Esophagus (tissue), 2 donors: ENCODE data around the gene TRIM45. TPM values are rescaled to one million over a fixed set of nuclear protein-coding genes. Genes with fewer than 3 reads are reported as not detected.
"Not testable (repeated sequence)": the region's sequence is repeated elsewhere in the genome, so short reads cannot be mapped to it uniquely, and the experiment has no call there.

Experiments
- H3K27ac ChIP-seq, 2 donors: one replicate each; pipeline ENCODE4 v1.5.1; 2013; ENCODE audit warnings: low read depth in 2 of 2, mild to moderate bottlenecking in 2 of 2, inconsistent platforms in 1 of 2, low read length in 1 of 2, moderate library complexity in 1 of 2
- H3K27me3 ChIP-seq, 2 donors: one replicate each; pipeline ENCODE4 v1.6.1; 2013; ENCODE audit warnings: low read length in 2 of 2, control low read depth in 1 of 2, mild to moderate bottlenecking in 1 of 2; ENCODE audit not compliant: insufficient read depth in 2 of 2, control insufficient read depth in 1 of 2
- H3K36me3 ChIP-seq, 2 donors: one replicate each; pipeline ENCODE4 v1.6.1; 2013; ENCODE audit warnings: low read length in 1 of 2; ENCODE audit not compliant: control insufficient read depth in 2 of 2, insufficient read depth in 2 of 2
- H3K4me1 ChIP-seq, 2 donors: one replicate each; pipeline ENCODE4 v1.6.1; 2013; ENCODE audit warnings: low read length in 1 of 2; ENCODE audit not compliant: control insufficient read depth in 2 of 2, insufficient read depth in 2 of 2
- H3K4me3 ChIP-seq, 2 donors: one replicate each; pipeline ENCODE4 v1.5.1; 2013; ENCODE audit warnings: low read length in 2 of 2, mild to moderate bottlenecking in 2 of 2, low read depth in 1 of 2, moderate library complexity in 1 of 2
- H3K9me3 ChIP-seq, 2 donors: one replicate each; pipeline ENCODE4 v1.6.1; 2013; ENCODE audit warnings: mild to moderate bottlenecking in 2 of 2, low read depth in 1 of 2, low read length in 1 of 2, moderate library complexity in 1 of 2; ENCODE audit not compliant: control insufficient read depth in 2 of 2, insufficient read depth in 1 of 2
- WGBS, 2 donors: extraction: QIAGEN DNeasy Blood & Tissue Kit; methylation state at CpG; one replicate each; pipeline ENCODE4 v1.1.7; 2013; 5-methylcytosine and 5-hydroxymethylcytosine counted together
- polyA plus RNA-seq, 2 donors: library from polyadenylated mRNA; stranded (reverse); fragments of 200-250 nt; gene quantifications; one replicate each; pipeline ENCODE4 v1.2.3, GENCODE V29; 2013
- donor health status: healthy with polysubstance abuse.
- donor health status: Bipolar disorder and iron deficiency.

TRIM45 gene
- polyA plus RNA-seq, 2 donors: 1.2 to 3.0 TPM

- Histone ChIP-seq H3K27me3 (no peaks in the 10 kb centered on the region), H3K9me3 (no peaks in the 10 kb centered on the region), H3K4me1 (peaks cover 0 to 9% of the 10 kb centered on the region in 2 donors), H3K4me3 (peak overlapping the region; percentile 55 to 76), H3K36me3 (no peaks in the 10 kb centered on the region), H3K27ac (peak overlapping the region; percentile 34 to 74)
- 17 to 18% methylated on average over 25 to 29 of the region's 29 CpGs for WGBS, 2 donors
These were observed 568 bp downstream of the TRIM45 start for GRCh38 chr1:117120774-117121588.

- H3K4me1 ChIP-seq, H3K27ac ChIP-seq, H3K36me3 ChIP-seq, H3K9me3 ChIP-seq, H3K4me3 ChIP-seq, H3K27me3 ChIP-seq: not testable (repeated sequence)
- WGBS, 2 donors: 97% methylated on average over 10 of the region's 10 CpGs
These were observed 2.4 kb downstream of the TRIM45 start for GRCh38 chr1:117119144-117119543.

DNA sequence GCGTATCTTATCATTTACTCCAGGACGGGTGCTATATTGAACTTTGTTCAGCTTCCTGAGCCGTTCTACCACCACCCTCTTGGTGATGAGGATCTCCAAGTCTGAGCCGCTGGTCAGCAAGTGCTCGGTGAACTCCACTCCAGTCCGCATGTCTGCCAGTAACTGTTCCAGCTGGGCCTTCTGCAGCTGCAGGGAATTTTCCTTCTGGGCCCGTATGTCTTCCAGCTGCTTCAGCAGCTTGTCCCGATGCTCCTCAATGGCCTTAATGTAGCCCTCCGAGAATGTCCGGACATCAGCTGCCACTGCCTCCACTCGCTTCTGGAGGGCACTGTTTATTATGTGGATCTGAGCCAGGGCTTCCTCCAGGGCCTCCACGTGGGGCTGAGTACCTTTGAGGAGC lies 3.4 kb downstream of the TRIM45 start:
- Histone ChIP-seq H3K4me1 (peaks cover 0 to 9% of the 10 kb centered on the region in 2 donors), H3K27me3 (no peaks in the 10 kb centered on the region), H3K27ac (no peak overlapping the region), H3K36me3 (peaks cover 0 to 3% of the 10 kb centered on the region in 2 donors), H3K4me3 (no peak overlapping the region), H3K9me3 (no peaks in the 10 kb centered on the region)
- 78 to 82% methylated on average over 12 of the region's 12 CpGs for WGBS, 2 donors

GRCh38 chr1:117117697-117118096 lies 3.9 kb downstream of the TRIM45 start:
- no peaks in the 10 kb centered on the region for H3K9me3 ChIP-seq
- H3K4me3 ChIP-seq: no peak overlapping the region
- peaks cover 0 to 9% of the 10 kb centered on the region in 2 donors for H3K4me1 ChIP-seq
- WGBS, 2 donors: 68 to 76% methylated on average over 2 of the region's 2 CpGs
- no peak overlapping the region for H3K27ac ChIP-seq
- no peaks in the 10 kb centered on the region for H3K27me3 ChIP-seq
- peaks cover 0 to 3% of the 10 kb centered on the region in 2 donors for H3K36me3 ChIP-seq

DNA sequence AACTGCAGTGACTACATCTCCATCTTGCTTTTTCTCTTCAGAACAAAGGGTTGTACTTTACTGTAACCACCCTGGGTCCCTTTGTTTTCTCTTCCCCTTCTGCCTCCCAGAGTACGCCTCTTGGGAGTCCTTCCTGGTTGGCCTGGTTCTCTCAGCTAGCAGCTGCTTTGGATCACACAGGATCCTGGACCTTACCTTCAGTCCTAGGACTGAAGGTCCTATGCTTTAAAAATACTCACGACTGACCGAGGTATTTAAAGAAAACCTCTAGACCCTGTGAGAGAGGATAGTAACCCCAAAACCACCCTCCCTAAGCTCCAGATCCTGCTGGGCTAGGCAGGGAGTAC lies 4.8 kb downstream of the TRIM45 start:
- H3K9me3 ChIP-seq: no peaks in the 10 kb centered on the region
- H3K27me3 ChIP-seq: no peaks in the 10 kb centered on the region
- H3K4me1 ChIP-seq: peaks cover 0 to 5% of the 10 kb centered on the region in 2 donors
- no peak overlapping the region for H3K27ac ChIP-seq
- 79 to 90% methylated on average over 3 of the region's 3 CpGs for whole genome bisulfite sequencing, 2 donors
- peaks cover 0 to 3% of the 10 kb centered on the region in 2 donors for H3K36me3 ChIP-seq
- H3K4me3 ChIP-seq: no peak overlapping the region

DNA sequence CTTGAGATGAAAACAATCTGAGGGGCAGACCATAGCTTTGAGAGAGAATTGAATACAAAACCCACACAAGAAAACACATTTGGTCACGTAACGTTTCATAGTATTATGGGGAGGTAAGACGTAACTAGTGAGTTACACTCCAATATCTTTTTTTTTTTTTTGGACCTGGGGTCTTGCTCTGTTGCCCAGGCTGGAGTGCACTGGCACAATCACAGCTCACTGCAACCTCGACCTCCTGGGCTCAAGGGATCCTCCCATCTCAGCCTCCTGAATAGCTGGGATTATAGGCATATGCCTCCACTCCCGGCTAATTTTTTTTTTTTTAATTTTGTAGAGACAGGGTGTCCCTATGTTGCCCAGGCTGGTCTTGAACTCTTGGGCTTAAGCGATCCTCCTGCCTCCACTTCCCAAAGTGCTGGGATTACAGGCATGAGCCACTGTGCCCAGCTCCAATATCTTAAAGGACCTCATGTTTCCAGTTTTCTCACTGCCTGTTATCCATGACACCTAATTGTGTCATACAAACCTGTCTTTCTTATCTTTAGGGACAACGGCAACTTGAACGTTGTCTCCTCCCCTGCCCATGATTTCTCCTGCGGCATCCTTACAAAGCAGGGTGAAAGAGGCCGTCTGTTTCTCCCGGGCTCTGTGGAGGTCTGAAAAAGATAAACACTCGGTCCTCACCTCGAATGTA lies 5.3 kb downstream of the TRIM45 start:
- H3K27me3 ChIP-seq: no peaks in the 10 kb centered on the region
- H3K4me3 ChIP-seq: no peak overlapping the region
- peaks cover 0 to 4% of the 10 kb centered on the region in 2 donors for H3K4me1 ChIP-seq
- no peak overlapping the region for H3K27ac ChIP-seq
- no peaks in the 10 kb centered on the region for H3K9me3 ChIP-seq
- WGBS, 2 donors: 88 to 92% methylated on average over 13 of the region's 13 CpGs
- peaks cover 0 to 3% of the 10 kb centered on the region in 2 donors for H3K36me3 ChIP-seq

GRCh38 chr1:117114877-117115276 lies 6.7 kb downstream of the TRIM45 start:
- no peak overlapping the region for H3K27ac ChIP-seq
- H3K4me3 ChIP-seq: no peak overlapping the region
- H3K9me3 ChIP-seq: no peaks in the 10 kb centered on the region
- H3K4me1 ChIP-seq: no peaks in the 10 kb centered on the region
- no peaks in the 10 kb centered on the region for H3K27me3 ChIP-seq
- peaks cover 0 to 3% of the 10 kb centered on the region in 2 donors for H3K36me3 ChIP-seq
- WGBS, 2 donors: 61 to 70% methylated on average over 2 of the region's 2 CpGs

DNA sequence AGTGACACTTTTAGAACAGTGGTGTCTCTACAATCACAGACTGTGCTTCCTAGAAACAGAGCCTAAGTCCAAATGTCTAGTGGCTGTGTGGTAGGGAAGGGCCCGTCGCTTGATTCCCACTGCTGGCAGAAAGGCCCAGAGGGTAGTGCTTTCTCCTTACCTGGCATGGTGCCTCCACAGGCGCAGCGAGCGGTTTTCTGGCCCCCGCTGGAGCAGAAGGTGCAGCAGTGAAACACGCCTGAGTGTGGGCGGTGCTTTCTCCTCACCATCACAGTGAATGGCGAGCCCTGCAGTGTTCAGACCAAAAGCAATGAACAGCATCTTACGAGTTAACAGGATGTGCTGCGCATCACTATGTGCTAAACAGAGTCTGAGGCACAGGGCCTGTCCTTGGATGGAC lies 8.3 kb downstream of the TRIM45 start:
- Histone ChIP-seq H3K4me1 (no peaks in the 10 kb centered on the region), H3K27me3 (no peaks in the 10 kb centered on the region), H3K9me3 (no peaks in the 10 kb centered on the region), H3K4me3 (no peak overlapping the region), H3K27ac (no peak overlapping the region), H3K36me3 (peaks cover 0 to 3% of the 10 kb centered on the region in 2 donors)
- 92 to 93% methylated on average over 11 of the region's 11 CpGs for WGBS, 2 donors

DNA sequence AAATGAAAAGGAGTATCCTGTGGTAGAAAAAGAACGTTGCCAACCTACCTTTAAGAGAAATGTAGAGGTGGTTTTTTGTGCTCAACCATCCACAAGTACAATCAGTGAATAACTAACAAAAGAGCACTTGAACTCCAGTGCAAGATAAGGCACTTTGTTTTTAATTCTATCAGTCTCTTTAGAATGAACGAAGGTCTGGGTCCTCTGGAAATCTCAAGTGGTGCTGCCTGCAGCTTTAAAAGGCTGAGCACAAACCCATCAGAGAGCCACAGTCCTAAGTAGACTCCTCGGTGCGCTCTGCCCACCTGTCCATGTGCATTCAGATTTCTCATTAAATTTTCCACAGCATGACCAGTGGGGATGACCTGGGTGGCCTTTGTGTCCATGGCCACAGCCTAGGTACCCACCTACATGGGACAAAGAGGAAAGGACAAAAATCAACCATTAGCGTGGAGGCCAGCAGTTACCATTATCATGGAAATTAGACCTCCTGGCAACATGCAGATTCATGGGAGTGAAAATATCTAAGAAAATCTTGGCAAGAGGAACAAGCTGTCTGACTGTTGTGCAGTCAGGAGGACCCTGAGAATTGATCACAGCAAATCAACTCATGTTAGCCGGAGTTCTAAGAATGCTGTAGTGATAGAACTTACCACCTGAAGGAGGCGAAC lies 9.4 kb downstream of the TRIM45 start:
- WGBS, 2 donors: 91 to 93% methylated on average over 7 of the region's 7 CpGs
- Histone ChIP-seq H3K27ac (no peak overlapping the region), H3K4me3 (no peak overlapping the region), H3K4me1 (no peaks in the 10 kb centered on the region), H3K27me3 (no peaks in the 10 kb centered on the region), H3K9me3 (no peaks in the 10 kb centered on the region), H3K36me3 (peaks cover 0 to 3% of the 10 kb centered on the region in 2 donors)
